Neural progenitor cell (in vitro differentiated cells): ENCODE measurements around the gene PELO.

Experiments used
- EZH2 ChIP-seq: fragments of 200-600 bp; sonication (generic); IDR thresholded peaks from 2 replicates; pipeline ENCODE4 v1.6.1; 2017; ENCODE audit warnings: antibody characterized with exemption, mild to moderate bottlenecking, moderate library complexity
- TF ChIP-seq, protein P1 (sequence below): fragments of 200-600 bp; sonication (generic); IDR thresholded peaks from 2 replicates; pipeline ENCODE4 v1.5.1; 2017; ENCODE audit warnings: antibody characterized with exemption, mild to moderate bottlenecking

DNA sequence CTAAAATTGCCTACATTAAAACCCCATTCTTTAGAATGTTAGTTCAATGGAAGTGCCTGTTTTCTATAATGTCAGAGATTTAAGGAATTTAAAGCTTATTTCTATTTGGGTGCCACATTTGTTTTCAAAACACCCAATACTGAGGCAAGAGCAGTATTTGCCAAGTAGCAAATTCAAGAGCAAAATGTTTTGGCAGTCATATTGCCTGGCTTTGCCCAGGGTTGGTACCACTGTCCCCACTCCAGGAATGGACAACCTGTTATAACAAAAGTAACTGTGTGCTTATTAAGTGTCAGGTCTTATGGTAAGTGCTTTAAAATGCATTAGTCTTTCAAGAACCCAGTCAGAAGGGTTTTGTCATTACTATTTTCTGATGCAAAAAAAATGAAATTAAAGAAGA is 19.3 kb downstream of the PELO start:
- TF ChIP-seq, protein P1, sequence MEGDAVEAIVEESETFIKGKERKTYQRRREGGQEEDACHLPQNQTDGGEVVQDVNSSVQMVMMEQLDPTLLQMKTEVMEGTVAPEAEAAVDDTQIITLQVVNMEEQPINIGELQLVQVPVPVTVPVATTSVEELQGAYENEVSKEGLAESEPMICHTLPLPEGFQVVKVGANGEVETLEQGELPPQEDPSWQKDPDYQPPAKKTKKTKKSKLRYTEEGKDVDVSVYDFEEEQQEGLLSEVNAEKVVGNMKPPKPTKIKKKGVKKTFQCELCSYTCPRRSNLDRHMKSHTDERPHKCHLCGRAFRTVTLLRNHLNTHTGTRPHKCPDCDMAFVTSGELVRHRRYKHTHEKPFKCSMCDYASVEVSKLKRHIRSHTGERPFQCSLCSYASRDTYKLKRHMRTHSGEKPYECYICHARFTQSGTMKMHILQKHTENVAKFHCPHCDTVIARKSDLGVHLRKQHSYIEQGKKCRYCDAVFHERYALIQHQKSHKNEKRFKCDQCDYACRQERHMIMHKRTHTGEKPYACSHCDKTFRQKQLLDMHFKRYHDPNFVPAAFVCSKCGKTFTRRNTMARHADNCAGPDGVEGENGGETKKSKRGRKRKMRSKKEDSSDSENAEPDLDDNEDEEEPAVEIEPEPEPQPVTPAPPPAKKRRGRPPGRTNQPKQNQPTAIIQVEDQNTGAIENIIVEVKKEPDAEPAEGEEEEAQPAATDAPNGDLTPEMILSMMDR = no peak
- TF ChIP-seq EZH2 = no peak
